Dendritic cell treated with granulocyte-macrophage colony-stimulating factor and Interleukin-4, amounts not matched to agents 40 ng/mL and 50 ng/mL, for 4 days (primary cell): ENCODE measurements around the gene LRRC10B.

Experiments
- H3K27ac Mint-ChIP-seq: one replicate; pipeline ENCODE4 v1.8.0; 2022; ENCODE audit warnings: mild to moderate bottlenecking, mixed read lengths
- H3K27me3 Mint-ChIP-seq: one replicate; pipeline ENCODE4 v1.8.0; 2022; ENCODE audit warnings: mild to moderate bottlenecking, mixed read lengths
- H3K36me3 Mint-ChIP-seq: one replicate; pipeline ENCODE4 v1.8.0; 2022; ENCODE audit warnings: low read depth, mixed read lengths
- H3K4me1 Mint-ChIP-seq: one replicate; pipeline ENCODE4 v1.8.0; 2022; ENCODE audit warnings: low read depth, mixed read lengths
- H3K4me3 Mint-ChIP-seq: one replicate; pipeline ENCODE4 v1.8.0; 2022; ENCODE audit warnings: mild to moderate bottlenecking, moderate library complexity, mixed read lengths
- H3K9me3 Mint-ChIP-seq: one replicate; pipeline ENCODE4 v1.8.0; 2022; ENCODE audit warnings: mixed read lengths
- intact Hi-C: fragments of 100-400 bp; cut with micrococcal nuclease; formaldehyde crosslinking; loops from one replicate; pipeline ENCODE4 v1.15.0; 2022

LRRC10B gene

DNA sequence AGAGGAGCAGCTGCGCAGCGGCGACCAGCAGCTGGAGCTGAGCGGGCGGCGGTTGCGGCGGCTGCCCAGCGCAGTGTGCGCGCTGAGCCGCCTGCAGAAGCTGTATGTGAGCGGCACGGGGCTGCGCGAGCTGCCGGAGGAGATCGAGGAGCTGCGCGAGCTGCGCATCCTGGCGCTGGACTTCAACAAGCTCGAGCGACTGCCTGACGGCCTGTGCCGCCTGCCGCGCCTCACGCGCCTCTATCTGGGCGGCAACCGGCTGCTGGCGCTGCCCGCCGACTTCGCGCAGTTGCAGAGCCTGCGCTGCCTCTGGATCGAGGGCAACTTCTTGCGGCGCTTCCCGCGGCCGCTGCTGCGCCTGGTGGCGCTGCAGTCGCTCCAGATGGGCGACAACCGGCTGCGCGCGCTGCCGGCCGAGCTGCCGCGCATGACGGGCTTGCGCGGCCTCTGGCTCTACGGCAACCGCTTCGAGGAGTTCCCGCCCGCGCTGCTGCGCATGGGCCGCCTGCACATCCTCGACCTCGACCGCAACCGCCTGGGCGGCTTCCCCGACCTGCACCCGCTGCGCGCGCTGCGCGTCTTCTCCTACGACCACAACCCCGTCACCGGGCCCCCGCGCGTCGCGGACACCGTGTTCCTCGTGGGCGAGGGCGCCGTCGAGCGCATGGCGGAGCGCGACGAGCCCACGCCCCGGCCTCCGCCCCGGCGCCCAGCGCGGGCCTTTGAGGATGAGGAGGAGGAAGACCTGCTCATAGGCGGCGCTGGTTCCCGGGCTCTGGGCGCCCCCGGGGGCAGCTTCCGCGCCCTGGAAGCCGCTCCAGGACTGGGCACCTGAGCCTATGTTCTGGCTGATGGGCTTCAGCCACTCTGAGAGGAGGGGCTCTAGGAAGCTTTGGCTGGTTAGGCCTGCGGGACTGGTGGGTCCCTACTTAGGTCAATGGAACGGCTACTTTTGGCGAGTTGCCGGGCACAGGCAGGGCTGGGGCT, 787 bp downstream of the LRRC10B start:
- intact Hi-C loops, result no loop called here
- Mint-ChIP-seq H3K9me3 (no peaks in the 10 kb centered on the region), H3K27ac (peak overlapping the region; percentile 28), H3K27me3 (peaks cover 85% of the 10 kb centered on the region), H3K36me3 (no peaks in the 10 kb centered on the region), H3K4me1 (peaks cover 16% of the 10 kb centered on the region), H3K4me3 (peak overlapping the region; percentile 52)

DNA sequence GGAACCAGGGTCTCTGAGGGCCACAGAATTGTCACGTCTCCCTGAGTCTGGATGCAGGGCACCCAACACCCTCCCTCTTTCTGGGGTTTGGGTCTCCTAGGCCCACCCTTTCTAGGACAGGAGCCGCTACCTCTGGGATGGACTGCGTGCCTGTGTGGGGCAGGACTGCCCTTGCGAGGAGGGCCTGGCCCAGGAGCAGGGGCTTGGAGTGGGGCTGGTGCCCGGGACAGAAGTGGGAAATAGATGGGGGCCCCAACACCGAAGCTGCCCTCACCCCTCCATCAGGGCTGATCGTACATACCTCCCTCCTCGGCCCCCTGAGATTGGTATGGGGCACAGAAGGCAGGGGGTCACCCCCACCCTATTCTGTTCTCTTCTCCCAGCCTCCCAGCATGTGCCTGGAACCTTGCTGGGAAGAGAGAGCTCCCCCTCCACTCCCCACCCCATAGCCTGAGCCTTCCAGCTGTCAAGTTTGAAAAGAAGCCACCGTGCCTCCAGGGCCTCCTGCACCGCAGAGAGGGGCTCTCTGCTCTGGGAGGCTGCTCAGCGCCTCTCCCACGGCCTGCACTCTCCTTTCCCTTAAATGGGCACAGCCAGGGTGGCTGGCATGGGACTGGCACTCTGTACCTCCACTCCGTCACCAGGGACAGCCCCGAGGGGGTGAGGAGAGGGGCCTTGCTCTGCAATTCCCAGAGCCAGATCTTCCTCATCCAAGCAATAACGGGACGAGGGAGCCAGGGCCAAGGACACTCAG, 1.8 kb downstream of the LRRC10B start:
- H3K4me3 Mint-ChIP-seq, result no peak overlapping the region
- H3K27me3 Mint-ChIP-seq, result peaks cover 79% of the 10 kb centered on the region
- no peak overlapping the region for H3K27ac Mint-ChIP-seq
- no peaks in the 10 kb centered on the region for H3K9me3 Mint-ChIP-seq
- H3K4me1 Mint-ChIP-seq, result peaks cover 16% of the 10 kb centered on the region
- H3K36me3 Mint-ChIP-seq, result no peaks in the 10 kb centered on the region
- intact Hi-C loops, result no loop called here

DNA sequence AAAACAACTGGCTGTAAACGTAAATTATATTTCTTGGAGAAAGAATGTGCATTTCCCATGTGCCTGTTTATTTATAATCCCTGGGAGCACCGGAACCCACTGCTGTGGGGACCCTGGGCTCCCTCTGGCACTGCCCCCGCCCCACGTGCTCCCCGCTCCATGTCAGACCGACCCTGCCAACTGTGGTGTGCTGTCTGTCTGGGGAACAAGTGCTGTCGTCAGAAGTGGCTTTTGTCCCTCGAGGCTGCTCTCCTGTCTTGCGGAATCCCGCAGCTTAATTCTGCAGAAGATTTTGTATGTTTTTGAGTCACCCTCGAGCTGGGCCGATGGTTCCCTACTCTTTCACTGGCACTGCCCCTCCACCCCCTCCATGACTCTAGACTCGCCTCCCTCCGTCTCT, 2.4 kb downstream of the LRRC10B start:
- Mint-ChIP-seq H3K9me3 (no peaks in the 10 kb centered on the region), H3K36me3 (no peaks in the 10 kb centered on the region), H3K4me1 (peaks cover 16% of the 10 kb centered on the region), H3K27me3 (peaks cover 76% of the 10 kb centered on the region), H3K27ac (no peak overlapping the region), H3K4me3 (no peak overlapping the region)
- intact Hi-C loops, result no loop called here

DNA sequence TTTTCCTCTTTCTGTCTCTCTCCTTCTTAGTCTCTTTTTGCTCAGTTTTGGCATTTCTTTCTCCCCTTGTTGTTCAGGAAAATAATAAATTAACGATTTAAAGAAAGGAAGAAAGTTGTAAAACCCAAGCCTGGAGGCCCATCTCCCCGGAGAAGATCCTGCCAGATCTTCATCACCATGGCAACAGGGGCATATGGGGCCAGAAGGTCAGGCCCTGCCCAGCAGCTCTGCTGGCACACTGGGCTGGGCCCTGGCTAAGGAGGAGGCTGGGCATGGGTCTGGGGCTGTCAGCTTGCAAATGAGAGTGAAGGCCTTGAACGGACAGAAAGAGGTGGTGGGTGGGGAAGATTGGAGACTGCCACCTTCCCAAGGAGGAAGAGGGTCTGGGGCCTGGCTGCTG, 2.8 kb downstream of the LRRC10B start:
- Mint-ChIP-seq H3K27me3 (peaks cover 76% of the 10 kb centered on the region), H3K9me3 (no peaks in the 10 kb centered on the region), H3K36me3 (no peaks in the 10 kb centered on the region), H3K27ac (no peak overlapping the region), H3K4me3 (no peak overlapping the region), H3K4me1 (peaks cover 20% of the 10 kb centered on the region)
- intact Hi-C loops, result no loop called here

DNA sequence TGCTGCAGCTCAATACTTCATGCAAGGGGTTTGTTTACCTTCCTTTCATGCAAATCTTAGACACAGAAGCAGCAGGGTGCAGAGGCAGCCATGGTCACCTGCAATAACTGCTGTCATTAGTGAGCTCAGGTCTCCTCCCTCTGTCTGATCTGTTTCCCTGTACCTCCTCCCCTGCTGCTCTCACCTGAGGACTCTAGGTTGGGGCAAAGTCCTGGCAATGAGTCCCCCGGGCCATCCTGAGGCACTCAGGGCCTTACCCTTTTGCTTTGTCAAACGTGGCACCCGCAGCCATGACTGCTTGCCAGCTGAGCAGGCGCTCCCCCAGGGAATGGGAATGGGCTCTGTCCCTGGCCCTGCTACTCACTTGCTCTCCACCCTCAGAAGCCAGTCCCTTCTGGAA, 3.9 kb downstream of the LRRC10B start:
- Mint-ChIP-seq H3K27ac (no peak overlapping the region), H3K9me3 (no peaks in the 10 kb centered on the region), H3K4me1 (peaks cover 25% of the 10 kb centered on the region), H3K36me3 (no peaks in the 10 kb centered on the region), H3K4me3 (no peak overlapping the region), H3K27me3 (peaks cover 77% of the 10 kb centered on the region)
- intact Hi-C loops, result no loop called here

DNA sequence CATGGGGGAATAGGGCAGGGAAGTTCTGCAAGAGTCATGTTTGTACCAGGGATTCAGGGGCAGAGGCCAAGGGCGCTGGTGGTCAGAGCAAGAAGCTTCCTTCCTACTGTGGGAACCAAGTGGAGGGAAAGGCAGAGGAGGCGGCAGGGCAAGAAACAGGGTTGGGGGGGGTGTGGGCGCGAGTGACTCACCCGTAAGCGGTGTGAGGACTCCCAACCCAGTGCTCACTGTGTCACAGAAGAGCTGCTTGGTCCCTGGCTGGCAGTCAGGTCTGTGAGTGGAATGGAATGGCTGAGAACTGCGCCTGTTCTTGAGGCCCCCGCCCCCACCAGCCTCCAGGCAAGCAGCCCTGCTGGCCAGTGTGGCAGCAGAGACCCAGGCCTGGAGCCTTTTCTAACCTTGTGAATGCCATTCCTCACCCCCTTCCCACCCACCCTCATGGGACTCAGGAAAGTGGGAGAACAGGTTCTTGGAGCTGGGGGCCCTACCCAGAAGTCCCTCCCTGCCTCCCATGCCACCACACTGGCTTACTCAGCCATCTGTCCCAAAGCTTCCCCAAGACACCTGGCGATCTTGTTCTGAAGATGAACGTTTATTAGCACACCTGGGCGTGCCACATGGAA, 4.7 kb downstream of the LRRC10B start:
- Mint-ChIP-seq H3K36me3 (no peaks in the 10 kb centered on the region), H3K4me3 (no peak overlapping the region), H3K27ac (no peak overlapping the region), H3K9me3 (no peaks in the 10 kb centered on the region), H3K4me1 (peaks cover 17% of the 10 kb centered on the region), H3K27me3 (peaks cover 76% of the 10 kb centered on the region)
- intact Hi-C loops, result no loop called here

DNA sequence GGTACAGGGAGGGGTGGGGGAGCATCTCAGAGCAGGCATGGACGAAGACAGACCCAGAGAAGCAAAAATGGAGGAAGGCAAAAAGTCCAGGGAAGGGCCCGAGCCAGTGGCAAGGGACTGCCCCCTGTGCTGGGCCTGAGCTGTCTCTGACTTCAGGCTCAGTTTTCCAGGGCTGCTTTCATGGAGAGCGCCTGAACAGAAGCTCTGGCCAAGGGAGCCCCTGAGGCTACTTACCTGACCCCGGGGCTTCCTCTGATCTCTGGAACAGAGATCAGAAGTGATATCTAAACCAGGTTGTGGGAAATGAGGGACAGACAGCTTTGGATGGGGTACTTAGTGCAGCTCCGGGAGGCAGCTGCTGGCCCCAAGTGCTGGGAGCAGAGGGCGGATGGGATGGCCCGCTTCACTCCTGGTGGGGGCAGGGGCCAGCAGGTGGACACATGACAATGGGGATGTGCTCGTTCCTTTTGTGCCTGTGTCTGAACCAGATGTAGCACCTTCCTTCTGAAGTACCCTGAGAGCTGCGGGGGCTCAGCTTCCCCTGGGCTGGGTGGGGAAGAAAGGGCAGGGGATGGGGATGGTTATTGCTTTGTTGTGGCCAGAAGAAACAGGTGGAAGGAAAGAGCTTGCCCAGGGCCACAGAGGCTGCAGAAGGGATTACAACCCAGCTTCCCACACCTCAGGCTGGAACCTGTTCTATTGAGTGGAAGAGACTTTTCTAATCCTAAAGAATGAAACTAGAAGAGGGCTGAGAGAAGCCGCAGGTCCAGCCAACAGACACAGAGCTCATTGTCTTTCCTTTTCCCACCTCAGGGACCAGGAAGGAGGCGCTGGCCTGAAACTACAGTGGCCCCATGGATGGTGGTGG, 5.7 kb downstream of the LRRC10B start:
- H3K27me3 Mint-ChIP-seq, result peaks cover 75% of the 10 kb centered on the region
- H3K4me3 Mint-ChIP-seq, result no peak overlapping the region
- intact Hi-C loops, result no loop called here
- no peak overlapping the region for H3K27ac Mint-ChIP-seq
- H3K4me1 Mint-ChIP-seq, result peaks cover 16% of the 10 kb centered on the region
- H3K9me3 Mint-ChIP-seq, result no peaks in the 10 kb centered on the region
- no peaks in the 10 kb centered on the region for H3K36me3 Mint-ChIP-seq

DNA sequence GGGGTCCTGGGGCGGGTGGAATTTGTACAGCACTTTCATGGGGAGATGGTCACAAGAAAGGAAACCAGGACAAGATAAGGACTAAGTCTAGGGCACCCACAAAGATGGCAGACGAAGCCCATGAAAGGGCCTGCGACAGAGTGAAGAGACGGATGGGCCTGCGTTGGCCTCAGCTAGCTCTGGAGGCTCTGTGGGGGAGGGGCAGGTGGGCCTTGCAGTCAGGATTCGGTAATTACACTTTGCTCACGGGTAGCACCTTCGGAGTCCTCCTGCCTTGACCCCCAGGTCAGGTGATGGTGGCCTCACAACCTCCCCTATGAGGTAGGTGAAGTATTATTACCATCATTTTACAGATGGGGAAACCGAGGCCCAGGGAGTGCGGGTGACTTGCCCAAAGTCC, 7.1 kb downstream of the LRRC10B start:
- H3K9me3 Mint-ChIP-seq, result no peaks in the 10 kb centered on the region
- no peaks in the 10 kb centered on the region for H3K36me3 Mint-ChIP-seq
- H3K27ac Mint-ChIP-seq, result no peak overlapping the region
- peaks cover 8% of the 10 kb centered on the region for H3K4me1 Mint-ChIP-seq
- H3K4me3 Mint-ChIP-seq, result no peak overlapping the region
- intact Hi-C loops, result loop anchor here (1.0 kb wide), 1 partner anchor 69 kb away; no protein-coding TSS in a partner anchor
- peaks cover 63% of the 10 kb centered on the region for H3K27me3 Mint-ChIP-seq

DNA sequence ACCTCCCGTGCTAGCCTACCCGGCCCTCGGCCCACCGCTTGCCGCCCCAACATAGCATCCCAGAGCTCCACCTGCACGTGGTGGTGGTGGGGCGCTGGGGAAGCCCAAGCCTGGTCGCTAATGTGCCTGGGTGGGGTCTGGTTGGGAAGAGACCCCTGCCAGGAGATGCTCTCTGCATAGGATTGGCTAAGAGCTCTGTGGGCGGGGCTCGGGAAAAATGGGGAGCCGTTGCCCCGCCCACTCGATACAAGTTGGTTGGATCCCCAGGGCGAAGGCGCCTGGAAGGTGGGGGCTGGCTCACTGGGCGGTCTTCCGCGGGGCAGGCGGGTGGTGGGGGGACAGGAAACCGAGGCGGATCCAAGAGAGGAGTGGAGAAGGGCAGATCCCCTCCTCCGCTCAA, 7.6 kb downstream of the LRRC10B start:
- intact Hi-C loops, result loop anchor here (1.0 kb wide), 1 partner anchor 70 kb away; no protein-coding TSS in a partner anchor
- Mint-ChIP-seq H3K27me3 (peaks cover 58% of the 10 kb centered on the region), H3K4me1 (peaks cover 8% of the 10 kb centered on the region), H3K27ac (no peak overlapping the region), H3K4me3 (peak overlapping the region; percentile 38), H3K9me3 (no peaks in the 10 kb centered on the region), H3K36me3 (no peaks in the 10 kb centered on the region)

DNA sequence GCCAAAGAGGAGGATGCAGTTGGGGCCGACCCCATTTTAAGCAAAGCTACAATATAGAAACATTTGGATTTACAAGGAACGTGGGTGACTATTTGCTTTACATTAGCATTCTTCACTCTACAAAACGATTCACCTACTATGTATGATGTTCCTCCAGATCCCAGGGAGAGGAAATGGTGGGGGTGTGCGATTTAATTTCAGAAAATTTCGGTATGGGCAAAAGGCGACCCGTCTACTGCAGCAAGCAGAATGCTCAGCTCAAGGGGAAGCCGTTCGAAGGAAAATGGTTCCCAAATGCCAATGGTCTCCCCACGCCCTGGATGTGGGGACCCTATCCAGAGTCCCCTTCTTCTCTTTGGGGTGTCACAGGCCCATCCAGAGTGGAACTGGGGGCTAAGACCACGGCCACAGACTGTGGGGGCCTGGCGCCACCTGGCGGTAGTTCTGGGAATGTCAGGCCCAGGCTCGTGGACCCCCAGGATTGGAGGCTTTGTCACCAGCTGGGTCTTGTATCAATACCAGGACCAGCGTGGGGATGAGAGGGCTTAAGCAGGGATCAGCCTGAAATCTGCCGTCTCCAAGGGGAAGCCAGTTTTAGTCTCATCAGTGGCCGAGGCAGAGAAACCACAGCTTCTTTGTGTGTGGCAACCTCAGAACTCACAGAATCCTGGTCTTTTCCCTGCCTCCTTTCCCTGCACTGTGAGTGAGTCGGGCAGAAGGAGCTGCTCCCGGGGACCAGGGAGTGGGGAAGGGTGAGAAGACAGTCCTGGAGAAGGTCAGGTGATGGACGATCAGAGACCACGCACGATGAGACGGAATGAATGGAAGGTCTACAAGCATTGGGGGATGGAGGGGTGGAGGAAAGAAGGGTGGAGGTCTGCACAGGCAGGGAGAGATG, 8.4 kb downstream of the LRRC10B start:
- Mint-ChIP-seq H3K27ac (no peak overlapping the region), H3K9me3 (no peaks in the 10 kb centered on the region), H3K4me3 (peak overlapping the region; percentile 24), H3K36me3 (no peaks in the 10 kb centered on the region), H3K27me3 (peaks cover 53% of the 10 kb centered on the region), H3K4me1 (peaks cover 8% of the 10 kb centered on the region)
- intact Hi-C loops, result loop anchor here (1.0 kb wide), 2 partner anchors 40 to 71 kb away; no protein-coding TSS in a partner anchor

DNA sequence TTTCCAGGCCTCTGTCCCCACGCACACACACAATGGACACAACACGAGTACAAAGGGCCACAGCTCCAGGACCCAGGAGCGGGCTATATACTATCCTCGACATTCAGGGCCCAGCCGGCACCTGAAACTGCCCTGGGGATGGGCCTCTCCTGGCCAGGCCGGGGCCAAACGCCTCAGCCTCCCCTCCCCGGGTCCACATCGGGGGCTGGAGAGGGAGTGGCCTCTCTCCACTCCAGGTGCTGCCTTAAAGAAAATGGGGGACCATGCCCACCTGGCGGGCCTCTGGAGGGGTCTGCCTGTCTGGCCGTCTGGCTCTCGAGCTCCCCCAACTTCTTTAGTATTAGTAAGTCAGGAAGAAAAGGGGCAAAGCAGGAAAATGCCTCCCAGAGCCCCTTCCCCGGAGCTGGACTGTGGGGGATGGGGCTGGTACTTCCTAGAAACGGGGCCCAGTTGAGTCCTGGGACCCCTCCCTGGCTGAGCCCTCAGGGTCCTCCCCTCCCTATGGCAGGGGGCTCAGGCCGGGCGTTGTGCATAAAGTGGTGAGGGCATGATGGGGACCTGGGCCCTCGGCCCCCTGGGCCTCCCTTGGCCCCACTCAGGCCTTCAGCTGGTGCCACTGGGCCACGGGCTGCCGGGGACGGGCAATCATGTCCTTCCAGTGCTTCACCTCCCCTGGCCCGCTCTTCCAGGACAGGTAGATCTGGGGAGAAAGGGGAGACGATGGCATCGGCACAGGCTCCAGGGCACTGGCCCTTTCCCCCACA, 9.7 kb downstream of the LRRC10B start:
- Mint-ChIP-seq H3K9me3 (no peaks in the 10 kb centered on the region), H3K27me3 (peaks cover 44% of the 10 kb centered on the region), H3K4me3 (no peak overlapping the region), H3K27ac (no peak overlapping the region), H3K4me1 (peaks cover 8% of the 10 kb centered on the region), H3K36me3 (no peaks in the 10 kb centered on the region)
- intact Hi-C loops, result no loop called here

DNA sequence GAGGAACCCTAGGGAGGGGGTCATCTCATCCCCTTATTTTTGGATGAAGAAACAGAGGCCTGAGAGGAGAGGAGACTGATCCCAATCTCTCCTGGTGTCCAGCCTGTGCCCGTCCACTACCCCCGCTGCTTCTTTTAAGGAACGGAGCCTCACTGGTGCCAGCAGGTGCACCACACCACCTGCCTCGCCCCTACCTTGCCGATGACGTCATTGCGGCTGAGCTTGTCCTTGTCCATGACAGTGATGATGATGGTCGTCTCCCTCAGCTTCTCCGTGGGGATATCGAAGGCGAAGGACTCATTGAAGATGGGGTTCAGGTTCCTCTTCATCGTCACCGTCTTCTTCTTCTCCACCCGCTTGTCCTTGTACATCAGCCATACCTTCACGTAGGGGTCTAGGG, 14.3 kb downstream of the LRRC10B start:
- no peak overlapping the region for H3K4me3 Mint-ChIP-seq
- peaks cover 35% of the 10 kb centered on the region for H3K27me3 Mint-ChIP-seq
- H3K4me1 Mint-ChIP-seq, result no peaks in the 10 kb centered on the region
- no peaks in the 10 kb centered on the region for H3K9me3 Mint-ChIP-seq
- no peak overlapping the region for H3K27ac Mint-ChIP-seq
- no peaks in the 10 kb centered on the region for H3K36me3 Mint-ChIP-seq
- intact Hi-C loops, result no loop called here
